ENCODE results near the gene IFIH1. TPM values are rescaled to one million over a fixed set of nuclear protein-coding genes. Genes with fewer than 3 reads are reported as not detected.

Gene IFIH1
- total and polyA plus RNA-seq, 2 experiments from 2014 or later = 1.7 to 10.1 TPM

DNA sequence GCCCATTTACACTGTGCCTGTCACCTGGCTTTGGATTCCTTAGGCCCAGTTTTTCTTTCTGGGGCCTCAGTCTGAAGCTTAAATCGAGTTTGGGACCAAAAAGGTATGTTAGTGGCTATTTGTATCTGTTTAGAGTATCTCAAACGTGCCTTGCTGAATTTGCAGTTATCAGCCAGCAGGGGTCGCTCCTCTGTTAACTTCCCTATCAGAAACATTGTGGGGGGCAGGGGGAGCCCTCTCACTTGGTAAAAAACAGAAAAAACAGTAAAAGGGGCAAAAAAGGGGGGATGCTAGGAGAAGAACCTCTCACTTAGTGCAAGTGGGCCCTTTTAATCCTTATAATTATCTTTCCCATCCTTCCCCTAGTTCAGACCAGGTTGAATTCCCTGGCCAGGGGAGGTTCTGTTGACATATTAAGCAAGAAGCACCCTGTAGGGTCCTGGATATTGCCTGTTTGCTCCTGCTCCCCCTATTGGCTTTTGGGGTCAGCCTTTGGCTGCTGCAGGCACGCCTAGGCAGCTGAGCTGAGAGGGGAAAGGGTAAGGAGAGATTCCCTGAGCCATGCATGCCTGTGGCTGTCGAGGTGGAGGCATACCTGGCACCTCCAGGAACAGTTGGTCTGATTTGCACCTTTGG, 8.8 kb upstream of the IFIH1 start:
- no peaks in the 10 kb centered on the region for H3K9me2 ChIP-seq (replicated peaks; ENCODE audit: insufficient read depth)
- no peak overlapping the region for H3K4me2 ChIP-seq
- no peaks in the 10 kb centered on the region for H3K36me3 ChIP-seq (replicated peaks; ENCODE audit: insufficient read depth, low read depth)
- H3K9me3 ChIP-seq (ENCODE audit: low read depth) = no peaks in the 10 kb centered on the region
- H3K27me3 ChIP-seq = no peaks in the 10 kb centered on the region
- no peak overlapping the region for H3K27ac ChIP-seq
- 52% methylated on average over 5 of the region's 5 CpGs for WGBS (ENCODE audit: low lambda C conversion rate, missing lambda C conversion rate)
- H3K4me1 ChIP-seq (ENCODE audit: insufficient read depth) = no peaks in the 10 kb centered on the region
- TF ChIP-seq EZH2phosphoT487 (IDR thresholded peaks at IDR 0.05; ENCODE audit: low read depth, severe bottlenecking, unreplicated experiment) = no peak
- TF ChIP-seq, protein P1, sequence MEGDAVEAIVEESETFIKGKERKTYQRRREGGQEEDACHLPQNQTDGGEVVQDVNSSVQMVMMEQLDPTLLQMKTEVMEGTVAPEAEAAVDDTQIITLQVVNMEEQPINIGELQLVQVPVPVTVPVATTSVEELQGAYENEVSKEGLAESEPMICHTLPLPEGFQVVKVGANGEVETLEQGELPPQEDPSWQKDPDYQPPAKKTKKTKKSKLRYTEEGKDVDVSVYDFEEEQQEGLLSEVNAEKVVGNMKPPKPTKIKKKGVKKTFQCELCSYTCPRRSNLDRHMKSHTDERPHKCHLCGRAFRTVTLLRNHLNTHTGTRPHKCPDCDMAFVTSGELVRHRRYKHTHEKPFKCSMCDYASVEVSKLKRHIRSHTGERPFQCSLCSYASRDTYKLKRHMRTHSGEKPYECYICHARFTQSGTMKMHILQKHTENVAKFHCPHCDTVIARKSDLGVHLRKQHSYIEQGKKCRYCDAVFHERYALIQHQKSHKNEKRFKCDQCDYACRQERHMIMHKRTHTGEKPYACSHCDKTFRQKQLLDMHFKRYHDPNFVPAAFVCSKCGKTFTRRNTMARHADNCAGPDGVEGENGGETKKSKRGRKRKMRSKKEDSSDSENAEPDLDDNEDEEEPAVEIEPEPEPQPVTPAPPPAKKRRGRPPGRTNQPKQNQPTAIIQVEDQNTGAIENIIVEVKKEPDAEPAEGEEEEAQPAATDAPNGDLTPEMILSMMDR (IDR thresholded peaks at IDR 0.05; ENCODE audit: poor library complexity) = peak; percentile 42
- peak; percentile 16 for DNase-seq (ENCODE audit: low spot score)
- H3K79me2 ChIP-seq = no peaks in the 10 kb centered on the region
- H4K20me1 ChIP-seq (ENCODE audit: insufficient read depth, poor library complexity, severe bottlenecking) = no peaks in the 10 kb centered on the region
- H3K4me3 ChIP-seq = no peak overlapping the region
- no peak overlapping the region for H2AFZ ChIP-seq

DNA sequence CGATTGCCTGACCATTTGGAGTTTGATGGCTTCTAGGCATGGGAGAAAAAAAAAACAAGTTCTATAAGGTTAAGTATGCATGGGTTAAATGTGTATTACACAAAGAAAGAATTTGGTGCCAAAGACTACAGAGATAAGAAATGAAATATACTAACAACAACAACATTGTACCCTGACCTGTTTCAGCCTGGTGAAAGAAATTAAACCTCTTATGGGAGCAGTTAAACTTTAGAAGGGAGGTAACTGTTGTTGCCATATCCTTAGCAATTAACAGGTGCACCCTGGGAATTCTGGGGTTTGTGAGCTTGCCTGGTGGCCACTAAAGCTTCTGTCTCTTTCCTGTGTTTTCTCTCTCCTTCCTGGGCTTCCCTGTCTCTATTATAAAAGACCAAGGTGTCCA, 6.5 kb upstream of the IFIH1 start:
- no peak overlapping the region for H2AFZ ChIP-seq
- H4K20me1 ChIP-seq (ENCODE audit: insufficient read depth, poor library complexity, severe bottlenecking) = no peaks in the 10 kb centered on the region
- H3K4me3 ChIP-seq = no peak overlapping the region
- 88% methylated on average over 1 of the region's 1 CpG for WGBS (ENCODE audit: low lambda C conversion rate, missing lambda C conversion rate)
- H3K4me2 ChIP-seq = no peak overlapping the region
- H3K36me3 ChIP-seq (replicated peaks; ENCODE audit: insufficient read depth, low read depth) = no peaks in the 10 kb centered on the region
- H3K9me3 ChIP-seq (ENCODE audit: low read depth) = no peaks in the 10 kb centered on the region
- H3K4me1 ChIP-seq (ENCODE audit: insufficient read depth) = no peaks in the 10 kb centered on the region
- no peak for DNase-seq (ENCODE audit: low spot score)
- no peaks in the 10 kb centered on the region for H3K9me2 ChIP-seq (replicated peaks; ENCODE audit: insufficient read depth)
- H3K27ac ChIP-seq = no peak overlapping the region
- TF ChIP-seq EZH2 (IDR thresholded peaks at IDR 0.05; ENCODE audit: borderline replicate concordance) (no peak), EZH2phosphoT487 (IDR thresholded peaks at IDR 0.05; ENCODE audit: low read depth, severe bottlenecking, unreplicated experiment) (no peak)
- TF ChIP-seq, protein P1 (IDR thresholded peaks at IDR 0.05; ENCODE audit: poor library complexity) = no peak
- no peaks in the 10 kb centered on the region for H3K27me3 ChIP-seq
- no peaks in the 10 kb centered on the region for H3K79me2 ChIP-seq

DNA sequence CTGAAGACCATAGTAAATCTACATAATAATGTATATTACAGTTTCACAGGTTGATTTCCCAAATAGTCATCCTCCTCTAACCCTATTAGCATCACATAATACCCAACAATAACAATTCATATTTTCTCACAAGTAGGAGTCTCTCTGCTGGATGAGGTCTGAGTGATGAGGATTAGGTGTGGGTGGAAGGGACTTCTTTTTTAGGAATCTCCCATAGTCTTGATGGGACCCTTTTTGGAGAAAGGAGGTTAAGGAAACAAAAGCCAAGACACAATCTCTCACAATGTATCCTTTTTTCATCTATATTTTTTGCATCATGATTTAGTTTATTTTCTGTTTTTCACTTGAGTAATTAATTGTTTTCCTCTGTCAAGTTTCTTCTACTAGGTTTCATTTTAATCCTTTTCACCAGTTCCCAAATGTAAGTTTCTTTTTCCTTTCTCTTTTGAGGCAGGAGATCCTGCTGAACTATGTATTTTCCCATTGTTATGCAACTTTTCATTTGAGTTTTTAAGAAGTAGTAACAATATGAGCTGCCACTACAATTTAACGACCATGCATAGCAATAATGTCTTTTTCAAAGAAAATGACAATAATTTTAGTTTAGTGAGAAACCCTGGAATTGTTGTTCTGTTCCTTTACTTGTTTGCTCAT, 2.5 kb upstream of the IFIH1 start:
- Histone ChIP-seq H3K27ac (no peak overlapping the region), H3K79me2 (no peaks in the 10 kb centered on the region), H4K20me1 (ENCODE audit: insufficient read depth, poor library complexity, severe bottlenecking) (no peaks in the 10 kb centered on the region), H2AFZ (no peak overlapping the region), H3K9me2 (replicated peaks; ENCODE audit: insufficient read depth) (no peaks in the 10 kb centered on the region), H3K27me3 (no peaks in the 10 kb centered on the region), H3K9me3 (ENCODE audit: low read depth) (no peaks in the 10 kb centered on the region), H3K4me1 (ENCODE audit: insufficient read depth) (peaks cover 5% of the 10 kb centered on the region), H3K4me2 (no peak overlapping the region), H3K36me3 (replicated peaks; ENCODE audit: insufficient read depth, low read depth) (no peaks in the 10 kb centered on the region), H3K4me3 (no peak overlapping the region)
- no peak for DNase-seq (ENCODE audit: low spot score)
- WGBS (ENCODE audit: low lambda C conversion rate, missing lambda C conversion rate) = 59% methylated on average over 1 of the region's 1 CpG
- TF ChIP-seq, protein P1 (IDR thresholded peaks at IDR 0.05; ENCODE audit: poor library complexity) = no peak
- TF ChIP-seq EZH2 (IDR thresholded peaks at IDR 0.05; ENCODE audit: borderline replicate concordance) (no peak), EZH2phosphoT487 (IDR thresholded peaks at IDR 0.05; ENCODE audit: low read depth, severe bottlenecking, unreplicated experiment) (no peak)

Data from hepatocyte (in vitro differentiated cells).